Tibial artery (tissue), 4 donors: ENCODE data around the gene LITAF.
A peak's percentile ranks its signal among the peaks of the same experiment; 100 is the strongest.

Experiments
- DNase-seq, 2 donors: peaks; one replicate each; pipeline ENCODE4 v3.0.0-alpha.2; 2019
- H3K27ac ChIP-seq, 2 donors: fragments of 200-600 bp; sonication (generic) in 1 of 2; 1 replicate in 1 of 2; 2 replicates in 1 of 2; pipeline ENCODE4 v1.5.1; 2018 to 2019; ENCODE audit warnings: mild to moderate bottlenecking in 1 of 2
- H3K27me3 ChIP-seq, 2 donors: fragments of 200-600 bp; sonication (generic) in 1 of 2; one replicate each; pipeline versions ENCODE4 v1.5.1 to v1.6.0; 2016 to 2019
- H3K36me3 ChIP-seq, 3 donors: fragments of 200-600 bp; sonication (generic) in 2 of 3; one replicate each; pipeline ENCODE4 v1.5.1; 2016 to 2019; ENCODE audit warnings: mild to moderate bottlenecking in 2 of 3
- H3K4me1 ChIP-seq, 4 donors: fragments of 200-600 bp; sonication (generic) in 2 of 4; 1 replicate in 3 of 4; 2 replicates in 1 of 4; pipeline ENCODE4 v1.5.1; 2016 to 2019
- H3K4me3 ChIP-seq, 2 donors: fragments of 200-600 bp; sonication (generic) in 1 of 2; 1 replicate in 1 of 2; 2 replicates in 1 of 2; pipeline ENCODE4 v1.5.1; 2018 to 2019; ENCODE audit warnings: mild to moderate bottlenecking in 2 of 2
- H3K9me3 ChIP-seq, 3 donors: fragments of 200-600 bp; sonication (generic) in 1 of 3; one replicate each; pipeline ENCODE4 v1.5.1; 2016 to 2019
- intact Hi-C: fragments of 100-400 bp; cut with DNase I; formaldehyde crosslinking; loops from one replicate; pipeline ENCODE4 v1.15.0; 2023; ENCODE audit warnings: low total_unique reads
- TF ChIP-seq, protein P1 (sequence below), 2 experiments: fragments of 200-600 bp in 1 of 2; fragments of 450-650 bp in 1 of 2; IDR thresholded peaks; one replicate each; pipeline ENCODE4 v1.5.1; 2017 to 2019; ENCODE audit warnings: antibody characterized with exemption in 2 of 2, mild to moderate bottlenecking in 1 of 2, moderate library complexity in 1 of 2

LITAF gene

GRCh38 chr16:11550791-11551498, 35.8 kb downstream of the LITAF start:
- Histone ChIP-seq H3K4me1 (peaks cover 0 to 16% (median 5%) of the 10 kb centered on the region in 4 donors), H3K4me3 (no peak overlapping the region), H3K9me3 (no peaks in the 10 kb centered on the region), H3K27ac (no peak overlapping the region), H3K36me3 (peaks cover 50 to 78% (median 78%) of the 10 kb centered on the region in 3 donors), H3K27me3 (no peaks in the 10 kb centered on the region)
- TF ChIP-seq, protein P1, sequence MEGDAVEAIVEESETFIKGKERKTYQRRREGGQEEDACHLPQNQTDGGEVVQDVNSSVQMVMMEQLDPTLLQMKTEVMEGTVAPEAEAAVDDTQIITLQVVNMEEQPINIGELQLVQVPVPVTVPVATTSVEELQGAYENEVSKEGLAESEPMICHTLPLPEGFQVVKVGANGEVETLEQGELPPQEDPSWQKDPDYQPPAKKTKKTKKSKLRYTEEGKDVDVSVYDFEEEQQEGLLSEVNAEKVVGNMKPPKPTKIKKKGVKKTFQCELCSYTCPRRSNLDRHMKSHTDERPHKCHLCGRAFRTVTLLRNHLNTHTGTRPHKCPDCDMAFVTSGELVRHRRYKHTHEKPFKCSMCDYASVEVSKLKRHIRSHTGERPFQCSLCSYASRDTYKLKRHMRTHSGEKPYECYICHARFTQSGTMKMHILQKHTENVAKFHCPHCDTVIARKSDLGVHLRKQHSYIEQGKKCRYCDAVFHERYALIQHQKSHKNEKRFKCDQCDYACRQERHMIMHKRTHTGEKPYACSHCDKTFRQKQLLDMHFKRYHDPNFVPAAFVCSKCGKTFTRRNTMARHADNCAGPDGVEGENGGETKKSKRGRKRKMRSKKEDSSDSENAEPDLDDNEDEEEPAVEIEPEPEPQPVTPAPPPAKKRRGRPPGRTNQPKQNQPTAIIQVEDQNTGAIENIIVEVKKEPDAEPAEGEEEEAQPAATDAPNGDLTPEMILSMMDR (IDR thresholded peaks at IDR 0.05): no peak
- no peak for DNase-seq
- intact Hi-C loops: no loop called here

DNA sequence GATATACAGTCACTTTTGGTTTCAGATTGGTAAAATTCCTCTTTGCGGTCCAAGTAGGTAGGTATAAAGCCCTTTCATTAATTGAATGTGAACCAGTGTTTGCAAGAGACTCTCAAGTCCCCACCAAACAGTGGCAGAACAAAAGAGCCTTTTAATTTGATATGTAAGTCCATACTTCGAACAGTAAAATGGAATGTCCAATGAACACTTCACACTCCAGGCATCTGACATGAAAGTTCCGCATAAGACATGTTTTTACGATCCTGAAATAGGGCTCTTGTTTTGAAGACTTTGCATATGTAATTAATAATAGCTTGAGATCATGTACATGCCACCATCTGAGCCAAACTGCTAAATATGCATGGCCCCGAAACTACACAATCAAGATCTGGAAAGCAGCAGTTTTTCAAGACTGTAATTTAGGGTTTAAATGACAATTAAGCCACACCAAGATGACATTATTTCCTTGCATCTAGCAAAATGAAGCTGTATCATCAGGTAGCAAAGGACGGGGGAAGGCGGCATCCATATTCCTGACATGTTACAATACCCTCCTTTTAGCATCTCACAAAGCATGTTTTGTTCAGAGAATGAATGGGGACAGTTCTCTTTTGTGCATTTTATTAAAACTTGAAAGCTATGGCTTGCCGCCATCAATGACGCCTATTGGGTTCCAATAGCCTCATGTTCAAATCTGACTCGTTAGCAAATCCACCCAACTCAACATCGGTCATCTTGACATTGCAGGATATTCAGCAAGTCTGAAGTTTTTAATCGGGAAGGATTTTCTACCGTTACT, 39.4 kb downstream of the LITAF start:
- intact Hi-C loops: no loop called here
- peak overlapping the region; percentile 68 to 72 for H3K27ac ChIP-seq
- no peak for DNase-seq
- H3K4me3 ChIP-seq: no peak overlapping the region
- TF ChIP-seq, protein P1 (IDR thresholded peaks at IDR 0.05): no peak
- no peaks in the 10 kb centered on the region for H3K27me3 ChIP-seq
- peaks cover 23 to 44% (median 42%) of the 10 kb centered on the region in 3 donors for H3K36me3 ChIP-seq
- peaks cover 0 to 22% (median 5%) of the 10 kb centered on the region in 4 donors for H3K4me1 ChIP-seq
- no peaks in the 10 kb centered on the region for H3K9me3 ChIP-seq

DNA sequence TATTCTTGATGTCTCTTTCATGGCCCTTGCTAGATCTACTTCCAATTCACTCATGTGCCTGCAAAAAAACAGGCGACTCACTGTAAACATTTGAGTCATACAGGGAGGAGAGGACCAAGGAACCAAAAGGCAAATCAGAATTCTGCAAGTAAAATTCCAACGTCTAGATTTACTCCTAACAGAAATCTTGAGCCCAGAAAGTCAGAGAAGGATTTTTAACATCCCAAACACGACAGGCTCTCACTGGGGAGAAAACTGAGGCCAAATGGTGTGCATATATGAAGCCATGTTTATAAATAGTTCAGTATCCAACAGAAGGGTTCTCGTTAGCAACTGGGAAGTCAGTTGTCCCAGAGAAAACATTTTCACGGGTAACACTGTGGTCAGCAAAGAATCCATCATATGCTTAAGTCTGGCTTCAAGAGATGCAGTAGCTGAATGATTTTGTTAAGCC, 40.1 kb downstream of the LITAF start:
- H3K27me3 ChIP-seq: no peaks in the 10 kb centered on the region
- peaks cover 23 to 37% (median 35%) of the 10 kb centered on the region in 3 donors for H3K36me3 ChIP-seq
- H3K27ac ChIP-seq: peak overlapping the region; percentile 68 to 72
- DNase-seq: no peak
- intact Hi-C loops: no loop called here
- no peak overlapping the region for H3K4me3 ChIP-seq
- TF ChIP-seq, protein P1 (IDR thresholded peaks at IDR 0.05): no peak
- peaks cover 0 to 22% (median 5%) of the 10 kb centered on the region in 4 donors for H3K4me1 ChIP-seq
- H3K9me3 ChIP-seq: no peaks in the 10 kb centered on the region

- intact Hi-C loops: loop anchor here (5.0 kb wide), 1 partner anchor 33 kb away; no protein-coding TSS in a partner anchor
- TF ChIP-seq, protein P1 (IDR thresholded peaks at IDR 0.05): no peak
- Histone ChIP-seq H3K4me1 (peaks cover 0 to 22% (median 5%) of the 10 kb centered on the region in 4 donors), H3K27me3 (no peaks in the 10 kb centered on the region), H3K27ac (no peak overlapping the region), H3K9me3 (no peaks in the 10 kb centered on the region), H3K36me3 (peaks cover 7 to 11% (median 7%) of the 10 kb centered on the region in 3 donors), H3K4me3 (no peak overlapping the region)
- no peak for DNase-seq
Measured at GRCh38 chr16:11543661-11544393, 42.9 kb downstream of the LITAF start.

- DNase-seq: no peak
- Histone ChIP-seq H3K27ac (no peak overlapping the region), H3K27me3 (no peaks in the 10 kb centered on the region), H3K9me3 (no peaks in the 10 kb centered on the region), H3K4me3 (no peak overlapping the region), H3K4me1 (peaks cover 0 to 19% (median 5%) of the 10 kb centered on the region in 4 donors), H3K36me3 (no peaks in the 10 kb centered on the region)
- TF ChIP-seq, protein P1 (IDR thresholded peaks at IDR 0.05): no peak
- intact Hi-C loops: loop anchor here (5.0 kb wide), 1 partner anchor 35 kb away; no protein-coding TSS in a partner anchor
Measured at GRCh38 chr16:11542069-11542744, 44.5 kb downstream of the LITAF start.
